Measurements from ENCODE around the gene CXorf58.
"Not testable (repeated sequence)": the region's sequence is repeated elsewhere in the genome, so short reads cannot be mapped to it uniquely, and the experiment has no call there.

CXorf58 gene

DNA sequence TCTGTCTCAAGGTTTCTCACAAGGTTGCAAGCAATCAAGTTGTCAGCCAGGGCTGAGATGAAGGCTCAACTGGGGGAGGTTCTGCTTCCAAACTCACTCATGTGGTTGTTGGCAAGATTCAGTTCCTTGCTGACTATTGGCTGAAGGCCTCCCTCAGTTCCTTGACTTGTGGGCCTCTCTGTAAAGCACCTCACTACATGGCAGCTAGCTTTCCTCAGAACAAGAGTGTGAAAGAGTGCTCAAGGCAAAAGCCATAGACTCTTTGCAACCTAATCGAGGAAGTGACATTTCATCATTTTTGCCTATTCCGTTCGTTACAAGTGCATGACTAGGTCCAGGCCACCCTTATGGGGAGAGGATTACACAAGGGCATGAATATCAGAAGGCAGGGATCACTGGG, 52.0 kb downstream of the CXorf58 start:
- DNase-seq: no peak

DNA sequence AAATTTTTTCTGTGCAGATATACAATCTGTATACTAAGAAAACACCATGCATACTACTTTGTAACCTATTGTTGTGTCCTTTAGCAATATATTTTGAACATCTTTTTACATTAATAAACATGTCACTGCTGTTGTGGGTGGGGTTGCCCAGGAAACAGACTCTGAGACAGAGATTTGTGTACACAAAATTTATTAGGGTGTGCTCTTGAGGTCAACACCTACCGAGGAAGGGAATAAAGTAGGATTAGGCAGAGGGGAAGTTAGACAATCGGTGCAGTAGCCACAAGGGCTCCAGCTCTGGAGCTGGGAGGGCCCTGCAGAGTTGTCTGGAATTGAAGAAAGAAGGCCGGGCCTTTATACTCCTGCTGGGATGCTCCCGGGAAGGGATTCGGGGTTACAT, 56.4 kb downstream of the CXorf58 start:
- no peak for DNase-seq

DNA sequence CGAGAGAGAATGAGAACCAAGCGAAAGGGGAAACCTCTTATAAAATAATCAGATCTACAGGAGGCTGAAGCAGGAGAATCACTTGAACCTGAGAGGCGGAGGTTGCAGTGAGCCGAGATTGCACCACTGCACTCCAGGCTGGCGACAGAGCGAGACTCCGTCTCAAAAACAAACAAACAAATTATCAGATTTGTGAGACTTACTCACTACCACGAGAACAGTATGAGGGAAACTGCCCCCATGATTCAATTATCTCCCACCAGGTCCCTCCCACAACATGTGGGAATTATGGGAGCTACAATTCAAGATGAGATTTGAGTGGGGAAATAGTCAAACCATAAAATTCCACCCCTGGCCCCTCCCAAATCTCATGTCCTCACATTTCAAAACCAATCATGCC, 57.8 kb downstream of the CXorf58 start:
- DNase-seq: not testable (repeated sequence)

DNA sequence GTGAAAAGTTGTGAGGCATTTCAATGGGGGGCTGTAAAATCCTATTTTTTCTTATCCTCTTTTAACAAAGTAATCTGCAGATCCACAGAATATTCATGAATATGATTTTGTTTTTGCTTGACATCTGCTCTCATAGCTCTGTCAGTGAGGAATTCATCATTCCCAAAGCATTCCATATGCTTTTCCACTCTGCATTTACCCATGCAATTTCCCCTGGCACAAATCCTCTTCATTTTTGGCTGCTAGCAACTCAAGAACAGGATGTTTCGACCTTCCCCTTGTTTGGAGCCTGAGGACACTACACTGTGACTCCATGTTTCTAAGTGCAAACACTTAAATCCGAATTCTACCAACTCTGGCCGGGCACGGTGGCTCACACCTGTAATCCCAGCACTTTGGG, 70.7 kb downstream of the CXorf58 start:
- DNase-seq: peak; percentile 22

DNA sequence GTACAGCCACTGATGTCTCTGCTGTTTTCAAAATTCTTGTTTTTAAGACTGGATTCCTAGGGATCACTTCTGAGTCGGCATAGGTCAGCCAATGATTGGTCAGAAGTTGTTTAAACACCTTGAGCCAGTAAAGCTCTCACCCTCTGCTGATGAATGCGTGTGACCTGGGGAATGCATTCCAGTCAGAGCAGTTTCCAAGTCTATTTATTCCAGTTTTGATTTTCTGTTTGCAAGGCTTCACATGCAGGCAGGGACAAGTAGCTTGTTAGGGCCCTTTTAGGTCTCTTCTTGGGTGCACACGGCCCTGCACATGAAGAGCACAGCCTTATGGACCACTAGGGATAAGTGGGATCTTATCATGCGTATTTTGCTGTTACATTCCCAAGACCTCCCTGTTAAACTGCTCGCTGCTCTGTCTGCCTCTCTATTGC, 72.2 kb downstream of the CXorf58 start:
- no peak for DNase-seq

DNA sequence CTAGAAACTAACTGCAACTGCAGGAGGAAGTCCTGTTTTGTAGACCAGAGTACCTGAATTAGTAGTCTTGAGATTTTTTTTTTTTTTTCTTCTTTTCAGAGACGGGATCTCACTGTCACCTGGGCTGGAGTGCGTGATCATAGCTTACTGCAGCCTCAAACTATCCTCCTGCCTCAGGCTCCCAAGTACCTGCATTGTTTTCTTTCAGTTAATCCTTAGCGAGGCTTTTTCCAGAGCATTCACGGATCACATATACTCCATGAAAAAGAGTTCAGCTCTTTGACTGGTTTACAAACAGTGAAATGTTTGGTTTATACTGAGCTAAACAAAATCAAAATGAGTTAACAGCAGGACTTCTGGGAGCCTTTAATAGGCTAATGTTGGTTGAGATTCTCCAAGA, 73.4 kb downstream of the CXorf58 start:
- no peak for DNase-seq

DNA sequence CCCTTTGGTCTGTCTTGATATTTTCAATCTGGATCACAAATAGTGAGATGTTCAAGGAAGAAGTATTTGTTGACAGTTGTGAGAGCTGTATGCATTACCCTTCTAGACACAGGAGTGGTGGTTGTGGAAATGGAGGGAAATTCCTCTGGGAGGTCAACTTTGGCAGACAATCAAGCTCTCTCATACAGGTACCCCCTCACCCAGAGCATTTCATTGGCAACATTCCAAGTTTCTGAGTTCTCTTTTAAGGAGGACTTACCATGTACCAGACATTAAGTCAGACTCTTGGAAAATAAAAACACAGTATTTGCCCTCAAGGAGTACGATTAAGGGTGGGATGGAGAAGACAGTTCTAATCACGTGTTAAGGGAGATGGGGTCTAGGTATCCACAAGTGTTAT, 73.9 kb downstream of the CXorf58 start:
- no peak for DNase-seq

DNA sequence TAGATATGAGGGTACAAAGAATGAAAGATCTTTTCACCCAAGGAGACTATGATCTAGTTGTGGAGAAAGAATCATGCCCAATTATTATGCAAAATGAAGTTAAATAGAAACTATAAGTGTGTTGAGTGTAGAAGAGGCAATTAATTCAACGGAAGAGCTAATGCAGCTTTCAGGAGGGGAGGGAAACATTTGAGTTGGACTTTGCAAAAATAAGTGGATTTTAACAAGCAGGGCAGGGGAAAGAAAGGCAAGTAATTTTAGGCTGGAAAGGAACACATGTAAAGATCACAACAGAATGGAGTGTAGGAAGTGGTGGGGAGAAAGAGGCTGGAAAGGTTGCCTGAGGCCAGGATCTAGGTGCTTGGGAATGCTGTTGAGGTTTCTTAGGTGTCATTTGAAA, 75.1 kb downstream of the CXorf58 start:
- DNase-seq: no peak

All from femur (tissue), 1 donor.